ENCODE data around the gene AOPEP.

The AOPEP gene

DNA sequence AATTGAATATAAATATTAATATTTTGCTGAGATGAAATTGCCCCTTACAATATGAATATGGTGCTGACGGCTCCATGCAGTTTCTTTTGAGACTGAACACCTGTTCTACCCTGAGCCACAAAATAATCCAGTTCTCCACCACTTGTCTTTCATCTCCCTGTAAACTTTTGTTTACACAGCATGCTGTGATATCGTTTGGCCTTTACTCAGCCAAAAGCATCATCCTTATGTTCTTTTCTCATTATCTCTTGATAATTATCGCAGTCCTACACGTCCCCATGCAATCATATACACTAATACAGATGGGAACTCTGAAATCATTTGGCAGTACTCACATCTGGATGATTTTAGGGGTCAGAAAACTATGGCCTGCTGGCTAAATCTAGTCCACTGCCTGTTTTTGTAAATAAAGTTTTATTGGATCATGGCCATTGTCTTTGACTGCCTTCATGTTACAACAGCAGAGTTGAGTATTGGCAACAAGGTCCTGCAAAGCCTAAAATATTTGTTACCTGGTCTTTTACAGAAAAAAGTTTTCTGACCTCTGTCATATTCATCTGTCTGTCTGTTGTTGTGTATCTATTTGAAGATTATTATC, 53.3 kb downstream of the AOPEP start:
- no peak overlapping the region for H2AFZ ChIP-seq (ENCODE audit: low read depth, low read length)
- no peak for TF ChIP-seq EZH2phosphoT487 (IDR thresholded peaks at IDR 0.05; ENCODE audit: low read depth)
- TF ChIP-seq, protein P1, sequence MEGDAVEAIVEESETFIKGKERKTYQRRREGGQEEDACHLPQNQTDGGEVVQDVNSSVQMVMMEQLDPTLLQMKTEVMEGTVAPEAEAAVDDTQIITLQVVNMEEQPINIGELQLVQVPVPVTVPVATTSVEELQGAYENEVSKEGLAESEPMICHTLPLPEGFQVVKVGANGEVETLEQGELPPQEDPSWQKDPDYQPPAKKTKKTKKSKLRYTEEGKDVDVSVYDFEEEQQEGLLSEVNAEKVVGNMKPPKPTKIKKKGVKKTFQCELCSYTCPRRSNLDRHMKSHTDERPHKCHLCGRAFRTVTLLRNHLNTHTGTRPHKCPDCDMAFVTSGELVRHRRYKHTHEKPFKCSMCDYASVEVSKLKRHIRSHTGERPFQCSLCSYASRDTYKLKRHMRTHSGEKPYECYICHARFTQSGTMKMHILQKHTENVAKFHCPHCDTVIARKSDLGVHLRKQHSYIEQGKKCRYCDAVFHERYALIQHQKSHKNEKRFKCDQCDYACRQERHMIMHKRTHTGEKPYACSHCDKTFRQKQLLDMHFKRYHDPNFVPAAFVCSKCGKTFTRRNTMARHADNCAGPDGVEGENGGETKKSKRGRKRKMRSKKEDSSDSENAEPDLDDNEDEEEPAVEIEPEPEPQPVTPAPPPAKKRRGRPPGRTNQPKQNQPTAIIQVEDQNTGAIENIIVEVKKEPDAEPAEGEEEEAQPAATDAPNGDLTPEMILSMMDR (IDR thresholded peaks at IDR 0.05; ENCODE audit: low read depth, low read length) = no peak

DNA sequence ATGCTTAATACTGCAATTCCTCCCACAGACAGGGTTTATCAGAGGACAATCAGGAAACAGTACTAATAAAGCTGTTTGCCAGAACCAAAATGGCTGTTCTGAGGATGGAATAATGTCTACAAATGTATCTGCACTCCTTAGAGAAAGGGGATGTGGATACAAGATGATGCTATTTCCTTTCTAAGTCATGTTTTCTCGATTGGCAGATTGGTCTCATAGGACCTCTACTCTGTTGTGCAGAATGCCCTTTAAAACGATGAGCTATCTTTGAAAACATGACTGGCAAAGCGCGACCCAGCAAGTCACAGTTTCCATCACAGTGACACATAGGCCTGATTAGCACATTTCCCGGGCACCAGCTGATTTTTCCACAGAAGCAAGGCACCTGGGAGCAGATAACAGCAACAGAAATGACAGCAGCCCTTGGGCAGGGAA, 54.0 kb downstream of the AOPEP start:
- no peak overlapping the region for H2AFZ ChIP-seq (ENCODE audit: low read depth, low read length)
- no peak overlapping the region for H3K9ac ChIP-seq (ENCODE audit: low read length)
- peaks cover 7% of the 10 kb centered on the region for H3K4me1 ChIP-seq (ENCODE audit: low read length)
- H3K36me3 ChIP-seq (replicated peaks; ENCODE audit: low read depth, low read length) = no peaks in the 10 kb centered on the region
- no peaks in the 10 kb centered on the region for H3K9me3 ChIP-seq (ENCODE audit: insufficient read depth, low read length)
- no peak overlapping the region for H3K4me3 ChIP-seq (ENCODE audit: low read length)
- TF ChIP-seq, protein P1 (IDR thresholded peaks at IDR 0.05; ENCODE audit: low read depth, low read length) = no peak
- no peak for TF ChIP-seq EZH2phosphoT487 (IDR thresholded peaks at IDR 0.05; ENCODE audit: low read depth)
- H3K4me2 ChIP-seq (ENCODE audit: low read length) = no peak overlapping the region
- no peaks in the 10 kb centered on the region for H4K20me1 ChIP-seq (ENCODE audit: insufficient read depth, low read length)
- no peaks in the 10 kb centered on the region for H3K27me3 ChIP-seq (ENCODE audit: low read depth, low read length)
- no peaks in the 10 kb centered on the region for H3K79me2 ChIP-seq (ENCODE audit: low read length)
- no peak overlapping the region for H3K27ac ChIP-seq (ENCODE audit: low read length)

More for the DNA sequence above, 53.3 kb downstream of the AOPEP start:
- no peaks in the 10 kb centered on the region for H3K36me3 ChIP-seq (replicated peaks; ENCODE audit: low read depth, low read length)
- H3K4me2 ChIP-seq (ENCODE audit: low read length) = no peak overlapping the region
- no peaks in the 10 kb centered on the region for H3K9me3 ChIP-seq (ENCODE audit: insufficient read depth, low read length)
- no peaks in the 10 kb centered on the region for H3K27me3 ChIP-seq (ENCODE audit: low read depth, low read length)
- no peak overlapping the region for H3K4me3 ChIP-seq (ENCODE audit: low read length)
- H3K4me1 ChIP-seq (ENCODE audit: low read length) = peaks cover 7% of the 10 kb centered on the region
- no peak overlapping the region for H3K27ac ChIP-seq (ENCODE audit: low read length)
- no peaks in the 10 kb centered on the region for H4K20me1 ChIP-seq (ENCODE audit: insufficient read depth, low read length)
- no peak overlapping the region for H3K9ac ChIP-seq (ENCODE audit: low read length)
- H3K79me2 ChIP-seq (ENCODE audit: low read length) = no peaks in the 10 kb centered on the region

DNA sequence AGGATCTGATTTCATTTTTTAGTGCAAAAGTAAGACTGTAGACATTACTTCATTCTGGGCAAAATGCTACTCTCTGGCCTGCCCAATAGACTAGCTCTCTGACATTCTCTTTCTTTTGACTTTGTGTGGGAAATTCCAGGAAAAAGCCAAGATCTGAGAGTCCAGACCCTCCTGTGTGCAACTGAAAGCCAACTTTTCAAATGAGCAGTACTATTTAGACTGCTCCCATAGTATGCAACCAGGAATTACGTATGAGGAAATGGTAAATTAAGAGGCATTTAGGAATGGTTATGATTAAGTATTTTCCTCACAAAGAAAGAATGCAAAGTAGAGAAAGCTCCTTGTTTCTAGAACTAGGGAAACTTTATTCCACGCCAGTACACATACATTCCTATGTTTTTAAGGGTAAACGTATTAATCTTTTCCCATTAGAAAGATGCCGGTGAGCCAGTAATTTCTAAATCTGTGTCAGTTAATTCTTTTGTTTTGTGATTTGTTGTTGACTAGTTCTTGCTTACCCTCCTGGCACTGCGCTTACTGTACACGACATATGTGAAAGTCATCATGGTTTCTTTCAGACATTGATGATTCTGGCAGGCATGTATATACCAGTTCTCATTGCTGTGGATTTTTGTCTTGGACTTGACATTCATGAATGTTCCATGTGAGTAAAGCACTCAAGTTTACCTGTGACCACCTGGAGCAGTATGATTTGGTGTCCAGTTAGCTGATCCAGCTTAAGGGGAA, 56.0 kb downstream of the AOPEP start:
- H4K20me1 ChIP-seq (ENCODE audit: insufficient read depth, low read length) = no peaks in the 10 kb centered on the region
- H3K4me3 ChIP-seq (ENCODE audit: low read length) = no peak overlapping the region
- peaks cover 7% of the 10 kb centered on the region for H3K4me1 ChIP-seq (ENCODE audit: low read length)
- no peaks in the 10 kb centered on the region for H3K9me3 ChIP-seq (ENCODE audit: insufficient read depth, low read length)
- no peaks in the 10 kb centered on the region for H3K36me3 ChIP-seq (replicated peaks; ENCODE audit: low read depth, low read length)
- H3K9ac ChIP-seq (ENCODE audit: low read length) = no peak overlapping the region
- no peak overlapping the region for H3K4me2 ChIP-seq (ENCODE audit: low read length)
- no peaks in the 10 kb centered on the region for H3K79me2 ChIP-seq (ENCODE audit: low read length)
- no peaks in the 10 kb centered on the region for H3K27me3 ChIP-seq (ENCODE audit: low read depth, low read length)
- H3K27ac ChIP-seq (ENCODE audit: low read length) = no peak overlapping the region
- no peak overlapping the region for H2AFZ ChIP-seq (ENCODE audit: low read depth, low read length)
- TF ChIP-seq EZH2phosphoT487 (IDR thresholded peaks at IDR 0.05; ENCODE audit: low read depth) = no peak
- TF ChIP-seq, protein P1 (IDR thresholded peaks at IDR 0.05; ENCODE audit: low read depth, low read length) = no peak

GRCh38 chr9:94783102-94783682, 56.7 kb downstream of the AOPEP start:
- Histone ChIP-seq H3K4me3 (ENCODE audit: low read length) (no peak overlapping the region), H3K27ac (ENCODE audit: low read length) (no peak overlapping the region), H3K4me2 (ENCODE audit: low read length) (no peak overlapping the region), H3K9ac (ENCODE audit: low read length) (no peak overlapping the region), H3K79me2 (ENCODE audit: low read length) (no peaks in the 10 kb centered on the region), H3K36me3 (replicated peaks; ENCODE audit: low read depth, low read length) (no peaks in the 10 kb centered on the region), H3K27me3 (ENCODE audit: low read depth, low read length) (no peaks in the 10 kb centered on the region), H4K20me1 (ENCODE audit: insufficient read depth, low read length) (no peaks in the 10 kb centered on the region), H3K9me3 (ENCODE audit: insufficient read depth, low read length) (no peaks in the 10 kb centered on the region), H3K4me1 (ENCODE audit: low read length) (peaks cover 7% of the 10 kb centered on the region), H2AFZ (ENCODE audit: low read depth, low read length) (no peak overlapping the region)
- TF ChIP-seq EZH2phosphoT487 (IDR thresholded peaks at IDR 0.05; ENCODE audit: low read depth) = no peak
- TF ChIP-seq, protein P1 (IDR thresholded peaks at IDR 0.05; ENCODE audit: low read depth, low read length) = peak; percentile 86

All from OCI-LY3 (cell line).